Thyroid gland (tissue), 4 donors: ENCODE measurements around the gene SMIM15. TPM values are rescaled to one million over a fixed set of nuclear protein-coding genes. Genes with fewer than 3 reads are reported as not detected.
A peak's percentile ranks its signal among the peaks of the same experiment; 100 is the strongest.

Experiments
- DNase-seq, 2 donors: peaks; one replicate each; pipeline ENCODE4 v3.0.0-alpha.2; 2019
- H3K27ac ChIP-seq, 3 donors: fragments of 200-600 bp; sonication (generic); 1 replicate in 2 of 3; 2 replicates in 1 of 3; pipeline ENCODE4 v1.5.1; 2016 to 2019; ENCODE audit warnings: mild to moderate bottlenecking in 1 of 3, moderate library complexity in 1 of 3
- H3K27me3 ChIP-seq: fragments of 200-600 bp; sonication (generic); one replicate; pipeline ENCODE4 v1.5.1; 2019
- H3K36me3 ChIP-seq, 2 donors: fragments of 200-600 bp; sonication (generic); one replicate each; pipeline ENCODE4 v1.5.1; 2016 to 2019
- H3K4me1 ChIP-seq, 2 donors: fragments of 200-600 bp; sonication (generic); one replicate each; pipeline ENCODE4 v1.5.1; 2017 to 2019
- H3K4me3 ChIP-seq, 3 donors: fragments of 200-600 bp; sonication (generic); replicated peaks in 1 of 3; 1 replicate in 2 of 3; 2 replicates in 1 of 3; pipeline ENCODE4 v1.5.1; 2016; ENCODE audit warnings: mild to moderate bottlenecking in 1 of 3
- H3K9me3 ChIP-seq: fragments of 200-600 bp; sonication (generic); one replicate; pipeline ENCODE4 v1.5.1; 2017
- POLR2A ChIP-seq, 2 donors: fragments of 450-650 bp; IDR thresholded peaks; one replicate each; pipeline ENCODE4 v1.6.1; 2017; ENCODE audit warnings: antibody characterized with exemption in 2 of 2, mild to moderate bottlenecking in 2 of 2, moderate library complexity in 1 of 2
- WGBS, 2 donors: methylation state at CpG; one replicate each; pipeline ENCODE4 v1.1.5; 2017; 5-methylcytosine and 5-hydroxymethylcytosine counted together
- intact Hi-C: fragments of 100-400 bp; cut with DNase I; formaldehyde crosslinking; loops from one replicate; pipeline ENCODE4 v1.15.1; 2023
- total RNA-seq, 4 donors: library from RNA; depleted of rRNA; stranded (reverse); fragments of >200 nt; gene quantifications; one replicate each; pipeline ENCODE4 v1.2.3, GENCODE V29; 2016
- TF ChIP-seq, protein P1 (sequence below), 6 experiments: fragments of 200-600 bp in 3 of 6; fragments of 450-650 bp in 3 of 6; sonication (generic) in 3 of 6; IDR thresholded peaks; one replicate each; pipeline ENCODE4 v1.5.1; 2016 to 2019; ENCODE audit warnings: antibody characterized with exemption in 6 of 6, mild to moderate bottlenecking in 2 of 6, inconsistent platforms in 1 of 6, moderate library complexity in 1 of 6

Gene SMIM15
- total RNA-seq, 4 donors from 2014 or later, result 37.4 to 55.9 (median 41.2) TPM

DNA sequence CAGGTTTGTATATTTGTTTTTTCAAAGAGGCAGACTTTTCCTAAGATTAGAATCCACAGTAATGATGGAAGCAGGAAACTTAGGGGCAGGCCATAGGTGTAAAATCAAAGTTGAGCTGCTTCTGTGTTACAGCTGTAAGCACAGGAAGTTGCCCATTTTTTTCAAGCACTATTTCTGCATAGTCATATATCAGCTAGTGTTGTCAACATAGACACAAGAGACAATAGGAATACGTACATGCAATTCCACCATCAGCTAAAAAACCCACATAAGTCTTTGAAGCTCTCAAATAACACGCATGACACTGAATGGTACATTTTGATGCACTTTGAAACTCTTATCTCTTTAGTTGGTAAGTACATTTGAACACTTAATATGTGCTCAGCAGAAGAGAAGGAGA lies 20.2 kb upstream of the SMIM15 start:
- no peak for DNase-seq
- intact Hi-C loops, result no loop called here
- 78 to 80% methylated on average over 2 of the region's 2 CpGs for WGBS, 2 donors
- Histone ChIP-seq H3K27ac (no peak overlapping the region), H3K9me3 (no peaks in the 10 kb centered on the region), H3K27me3 (no peaks in the 10 kb centered on the region), H3K4me3 (no peak overlapping the region), H3K36me3 (no peaks in the 10 kb centered on the region), H3K4me1 (peaks cover 33 to 43% of the 10 kb centered on the region in 2 donors)
- TF ChIP-seq POLR2A (IDR thresholded peaks at IDR 0.05), result no peak
- TF ChIP-seq, protein P1, sequence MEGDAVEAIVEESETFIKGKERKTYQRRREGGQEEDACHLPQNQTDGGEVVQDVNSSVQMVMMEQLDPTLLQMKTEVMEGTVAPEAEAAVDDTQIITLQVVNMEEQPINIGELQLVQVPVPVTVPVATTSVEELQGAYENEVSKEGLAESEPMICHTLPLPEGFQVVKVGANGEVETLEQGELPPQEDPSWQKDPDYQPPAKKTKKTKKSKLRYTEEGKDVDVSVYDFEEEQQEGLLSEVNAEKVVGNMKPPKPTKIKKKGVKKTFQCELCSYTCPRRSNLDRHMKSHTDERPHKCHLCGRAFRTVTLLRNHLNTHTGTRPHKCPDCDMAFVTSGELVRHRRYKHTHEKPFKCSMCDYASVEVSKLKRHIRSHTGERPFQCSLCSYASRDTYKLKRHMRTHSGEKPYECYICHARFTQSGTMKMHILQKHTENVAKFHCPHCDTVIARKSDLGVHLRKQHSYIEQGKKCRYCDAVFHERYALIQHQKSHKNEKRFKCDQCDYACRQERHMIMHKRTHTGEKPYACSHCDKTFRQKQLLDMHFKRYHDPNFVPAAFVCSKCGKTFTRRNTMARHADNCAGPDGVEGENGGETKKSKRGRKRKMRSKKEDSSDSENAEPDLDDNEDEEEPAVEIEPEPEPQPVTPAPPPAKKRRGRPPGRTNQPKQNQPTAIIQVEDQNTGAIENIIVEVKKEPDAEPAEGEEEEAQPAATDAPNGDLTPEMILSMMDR (IDR thresholded peaks at IDR 0.05), result no peak

DNA sequence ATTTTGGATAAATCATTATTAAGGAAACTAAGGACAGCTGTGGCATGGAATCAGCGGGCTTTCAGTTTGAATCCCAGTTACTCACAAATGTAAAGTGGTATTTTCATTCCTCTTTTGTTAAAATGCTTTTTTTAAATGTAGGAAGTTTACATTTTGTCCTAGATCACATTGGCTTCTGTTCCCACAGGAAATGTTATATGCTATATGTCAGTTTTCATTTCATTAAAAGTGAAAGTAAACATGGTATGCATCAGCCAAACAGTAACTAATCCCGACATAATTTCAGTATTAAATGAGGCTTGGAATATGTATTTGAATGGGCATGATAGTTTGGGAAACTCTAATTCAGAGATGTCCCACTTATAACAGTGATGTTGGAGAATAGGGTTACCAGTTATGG lies 18.6 kb upstream of the SMIM15 start:
- no peak overlapping the region for H3K27ac ChIP-seq
- H3K4me1 ChIP-seq, result peaks cover 38 to 48% of the 10 kb centered on the region in 2 donors
- H3K9me3 ChIP-seq, result no peaks in the 10 kb centered on the region
- H3K36me3 ChIP-seq, result no peaks in the 10 kb centered on the region
- intact Hi-C loops, result no loop called here
- no peak for TF ChIP-seq POLR2A (IDR thresholded peaks at IDR 0.05)
- TF ChIP-seq, protein P1 (IDR thresholded peaks at IDR 0.05), result no peak
- WGBS, 2 donors, result 69 to 72% methylated on average over 2 of the region's 2 CpGs
- no peak overlapping the region for H3K4me3 ChIP-seq
- H3K27me3 ChIP-seq, result no peaks in the 10 kb centered on the region
- DNase-seq, result no peak

DNA sequence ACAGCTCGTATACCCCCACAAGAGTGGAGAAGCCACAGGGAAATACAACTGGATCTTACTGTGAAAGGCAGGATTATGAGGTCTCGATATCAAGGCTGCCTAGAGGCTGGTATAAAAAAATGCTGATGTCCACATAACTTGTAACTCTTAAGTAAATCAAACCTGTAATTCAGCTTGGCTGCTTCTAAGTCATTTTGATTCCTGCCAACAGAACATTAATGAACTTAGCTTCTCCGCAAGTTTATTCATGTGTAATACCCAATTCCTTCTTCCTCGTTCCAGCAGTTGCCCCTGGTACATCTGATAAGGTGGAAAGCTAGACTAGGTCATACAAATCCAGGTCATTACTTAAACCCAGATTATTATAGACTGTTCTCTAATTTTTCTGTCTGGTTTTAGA lies 16.4 kb upstream of the SMIM15 start:
- Histone ChIP-seq H3K9me3 (no peaks in the 10 kb centered on the region), H3K4me1 (peaks cover 26 to 44% of the 10 kb centered on the region in 2 donors), H3K27me3 (no peaks in the 10 kb centered on the region), H3K36me3 (no peaks in the 10 kb centered on the region), H3K27ac (peak overlapping the region in 2 of 3 donors; percentile 22 to 23), H3K4me3 (no peak overlapping the region)
- WGBS, 2 donors, result 49 to 55% methylated on average over 4 of the region's 4 CpGs
- DNase-seq, result peak in 1 of 2 donors; percentile 21
- intact Hi-C loops, result loop anchor here (5.0 kb wide), 1 partner anchor 154 kb away; the partner anchor contains the start of gene ZSWIM6
- TF ChIP-seq, protein P1 (IDR thresholded peaks at IDR 0.05), result peak in 1 of 6 experiments; percentile 3
- no peak for TF ChIP-seq POLR2A (IDR thresholded peaks at IDR 0.05)

DNA sequence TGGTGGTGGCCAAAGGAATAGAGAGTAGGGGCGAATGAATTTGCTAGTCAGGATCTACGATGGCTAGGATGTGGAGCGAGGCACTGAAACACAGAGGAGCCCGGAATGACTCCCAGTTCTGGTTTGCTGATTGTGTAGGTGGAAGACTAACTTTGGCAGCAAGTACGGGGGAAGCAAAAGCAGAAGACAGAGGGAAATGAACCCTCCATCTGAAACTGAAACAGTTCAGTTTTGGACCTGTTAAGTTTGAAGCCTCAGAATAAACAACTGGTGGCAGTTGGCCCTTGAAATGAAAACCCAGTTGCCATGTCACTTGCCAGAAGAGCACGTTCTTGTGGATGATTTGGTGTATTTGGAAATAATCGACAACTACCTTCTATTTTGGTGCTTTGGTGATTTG lies 15.4 kb upstream of the SMIM15 start:
- peak overlapping the region; percentile 31 to 73 (median 58) for H3K27ac ChIP-seq
- WGBS, 2 donors, result 81 to 91% methylated on average over 7 of the region's 7 CpGs
- H3K4me3 ChIP-seq, result no peak overlapping the region
- no peaks in the 10 kb centered on the region for H3K36me3 ChIP-seq
- H3K27me3 ChIP-seq, result no peaks in the 10 kb centered on the region
- no peaks in the 10 kb centered on the region for H3K9me3 ChIP-seq
- H3K4me1 ChIP-seq, result peaks cover 26 to 44% of the 10 kb centered on the region in 2 donors
- DNase-seq, result no peak
- intact Hi-C loops, result loop anchor here (5.0 kb wide), 1 partner anchor 155 kb away; the partner anchor contains the start of gene ZSWIM6
- TF ChIP-seq, protein P1 (IDR thresholded peaks at IDR 0.05), result no peak
- no peak for TF ChIP-seq POLR2A (IDR thresholded peaks at IDR 0.05)

DNA sequence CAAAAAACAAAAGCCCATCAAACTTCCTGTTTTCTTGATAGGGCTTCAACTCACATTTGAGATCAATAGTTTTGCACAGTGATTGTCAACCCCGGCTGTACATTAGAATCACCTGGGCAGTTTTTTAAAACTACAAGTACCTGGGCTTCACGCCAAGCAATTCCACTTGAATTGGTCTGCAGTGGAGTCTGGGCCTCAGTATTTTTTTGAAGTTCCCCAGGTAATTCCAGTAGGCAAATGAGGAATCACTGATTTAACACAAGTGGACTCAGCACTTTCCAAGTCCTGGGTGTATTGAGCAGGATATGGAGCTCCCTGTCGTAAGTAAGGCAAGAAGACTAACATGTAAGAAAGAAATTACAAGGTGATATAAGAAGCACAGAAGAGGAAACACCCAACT lies 14.8 kb upstream of the SMIM15 start:
- H3K4me3 ChIP-seq, result no peak overlapping the region
- DNase-seq, result peak; percentile 83 to 86
- H3K36me3 ChIP-seq, result no peaks in the 10 kb centered on the region
- 29 to 53% methylated on average over 3 of the region's 3 CpGs for WGBS, 2 donors
- H3K27me3 ChIP-seq, result no peaks in the 10 kb centered on the region
- intact Hi-C loops, result loop anchor here (5.0 kb wide), 1 partner anchor 155 kb away; the partner anchor contains the start of gene ZSWIM6
- no peaks in the 10 kb centered on the region for H3K9me3 ChIP-seq
- H3K4me1 ChIP-seq, result peaks cover 26 to 44% of the 10 kb centered on the region in 2 donors
- peak overlapping the region; percentile 31 to 73 (median 58) for H3K27ac ChIP-seq
- TF ChIP-seq POLR2A (IDR thresholded peaks at IDR 0.05), result no peak
- TF ChIP-seq, protein P1 (IDR thresholded peaks at IDR 0.05), result no peak
